Activated T-cell treated with anti-CD3 and anti-CD28 coated beads, Interleukin-2, amount 50 U/mL, for 4 hours (primary cell): Measurements from ENCODE around the gene HOXB8. TPM values are rescaled to one million over a fixed set of nuclear protein-coding genes. Genes with fewer than 3 reads are reported as not detected.
A peak's percentile ranks its signal among the peaks of the same experiment; 100 is the strongest.

Experiments
- ATAC-seq, 2 donors: fragments of 200-7000 bp; cut with Tn5 transposase; one replicate each; pipeline ENCODE4 v1.10.0; 2021
- DNase-seq: peaks from one replicate; pipeline ENCODE4 v3.0.0-alpha.2; 2020
- H3K27me3 Mint-ChIP-seq: one replicate; pipeline ENCODE4 v1.8.0; 2021; ENCODE audit warnings: low read depth, mixed read lengths
- H3K36me3 Mint-ChIP-seq: one replicate; pipeline ENCODE4 v1.8.0; 2022; ENCODE audit warnings: mixed read lengths; ENCODE audit not compliant: insufficient read depth
- H3K4me1 Mint-ChIP-seq: one replicate; pipeline ENCODE4 v1.8.0; 2021; ENCODE audit warnings: low read depth, mixed read lengths
- H3K4me3 Mint-ChIP-seq: one replicate; pipeline ENCODE4 v1.8.0; 2021; ENCODE audit warnings: mild to moderate bottlenecking, moderate library complexity, mixed read lengths
- H3K9me3 Mint-ChIP-seq: one replicate; pipeline ENCODE4 v1.8.0; 2021; ENCODE audit warnings: mixed read lengths
- total RNA-seq, 3 donors: library from RNA; stranded (reverse); gene quantifications; one replicate each; pipeline ENCODE4 v1.2.1, GENCODE V29; 2021

Gene HOXB8
- total RNA-seq, 3 donors from 2014 or later = 0.14 to 0.18 TPM; not detected in 1

- Mint-ChIP-seq H3K4me3 (peak overlapping the region; percentile 9), H3K4me1 (peaks cover 51% of the 10 kb centered on the region), H3K9me3 (no peaks in the 10 kb centered on the region), H3K27me3 (peaks cover 92% of the 10 kb centered on the region), H3K36me3 (no peaks in the 10 kb centered on the region)
- DNase-seq (no peak), ATAC-seq (no peak)
These were observed 31.3 kb downstream of the HOXB8 start for GRCh38 chr17:48583708-48584222.

GRCh38 chr17:48582750-48583069, 32.4 kb downstream of the HOXB8 start:
- ATAC-seq = no peak
- H3K36me3 Mint-ChIP-seq = no peaks in the 10 kb centered on the region
- H3K27me3 Mint-ChIP-seq = peaks cover 87% of the 10 kb centered on the region
- H3K9me3 Mint-ChIP-seq = no peaks in the 10 kb centered on the region
- DNase-seq = no peak
- H3K4me3 Mint-ChIP-seq = peak overlapping the region; percentile 72
- H3K4me1 Mint-ChIP-seq = peaks cover 55% of the 10 kb centered on the region

GRCh38 chr17:48579760-48580554, 35.1 kb downstream of the HOXB8 start:
- ATAC-seq = no peak
- Mint-ChIP-seq H3K4me3 (peak overlapping the region; percentile 86), H3K36me3 (no peaks in the 10 kb centered on the region), H3K4me1 (peaks cover 55% of the 10 kb centered on the region), H3K9me3 (no peaks in the 10 kb centered on the region), H3K27me3 (peaks cover 60% of the 10 kb centered on the region)
- DNase-seq = no peak

- Mint-ChIP-seq H3K4me1 (peaks cover 53% of the 10 kb centered on the region), H3K36me3 (no peaks in the 10 kb centered on the region), H3K27me3 (peaks cover 58% of the 10 kb centered on the region), H3K4me3 (peak overlapping the region; percentile 86), H3K9me3 (no peaks in the 10 kb centered on the region)
- ATAC-seq (no peak), DNase-seq (no peak)
These were observed 35.7 kb downstream of the HOXB8 start for GRCh38 chr17:48579471-48579759.

- no peaks in the 10 kb centered on the region for H3K9me3 Mint-ChIP-seq
- H3K36me3 Mint-ChIP-seq = no peaks in the 10 kb centered on the region
- peaks cover 56% of the 10 kb centered on the region for H3K27me3 Mint-ChIP-seq
- DNase-seq (peak; percentile 26), ATAC-seq (peak; percentile 50 to 60)
- H3K4me1 Mint-ChIP-seq = peaks cover 53% of the 10 kb centered on the region
- H3K4me3 Mint-ChIP-seq = peak overlapping the region; percentile 86
These were observed 36.2 kb downstream of the HOXB8 start for GRCh38 chr17:48578616-48579470.

- Mint-ChIP-seq H3K36me3 (no peaks in the 10 kb centered on the region), H3K4me1 (peaks cover 52% of the 10 kb centered on the region), H3K4me3 (peak within 1 kb of the TSS; percentile 86), H3K9me3 (no peaks in the 10 kb centered on the region), H3K27me3 (peaks cover 49% of the 10 kb centered on the region)
- peak; percentile 49 for DNase-seq
- peak; percentile 70 to 74 for ATAC-seq
These were observed 37.0 kb downstream of the HOXB8 start, which contains the start of gene HOXB4 for GRCh38 chr17:48577946-48578615. Gene HOXB4 (minus strand): TSS chr17:48578350. CDS start chr17:48578319, 31 bp downstream.

GRCh38 chr17:48577330-48577945, 37.7 kb downstream of the HOXB8 start:
- Mint-ChIP-seq H3K4me1 (peaks cover 49% of the 10 kb centered on the region), H3K27me3 (peaks cover 43% of the 10 kb centered on the region), H3K36me3 (no peaks in the 10 kb centered on the region), H3K4me3 (peak overlapping the region; percentile 81), H3K9me3 (no peaks in the 10 kb centered on the region)
- ATAC-seq = peak; percentile 8 to 16
- DNase-seq = no peak

- Mint-ChIP-seq H3K36me3 (no peaks in the 10 kb centered on the region), H3K27me3 (peaks cover 37% of the 10 kb centered on the region), H3K9me3 (no peaks in the 10 kb centered on the region), H3K4me1 (peaks cover 44% of the 10 kb centered on the region), H3K4me3 (peak overlapping the region; percentile 81)
- DNase-seq (no peak), ATAC-seq (no peak)
These were observed 38.4 kb downstream of the HOXB8 start for GRCh38 chr17:48576479-48577309.

- Mint-ChIP-seq H3K36me3 (no peaks in the 10 kb centered on the region), H3K4me1 (peaks cover 36% of the 10 kb centered on the region), H3K27me3 (peaks cover 29% of the 10 kb centered on the region), H3K4me3 (peak overlapping the region; percentile 35), H3K9me3 (no peaks in the 10 kb centered on the region)
- ATAC-seq = no peak
- no peak for DNase-seq
These were observed 39.2 kb downstream of the HOXB8 start for GRCh38 chr17:48575673-48576478.

GRCh38 chr17:48575066-48575582, 40.0 kb downstream of the HOXB8 start:
- DNase-seq (no peak), ATAC-seq (no peak)
- peaks cover 31% of the 10 kb centered on the region for H3K4me1 Mint-ChIP-seq
- no peak overlapping the region for H3K4me3 Mint-ChIP-seq
- no peaks in the 10 kb centered on the region for H3K9me3 Mint-ChIP-seq
- H3K36me3 Mint-ChIP-seq = no peaks in the 10 kb centered on the region
- H3K27me3 Mint-ChIP-seq = peaks cover 21% of the 10 kb centered on the region

GRCh38 chr17:48574505-48575065, 40.5 kb downstream of the HOXB8 start:
- no peak for ATAC-seq

GRCh38 chr17:48571826-48572417, 43.2 kb downstream of the HOXB8 start:
- Mint-ChIP-seq H3K4me3 (no peak overlapping the region), H3K9me3 (no peaks in the 10 kb centered on the region), H3K27me3 (peaks cover 10% of the 10 kb centered on the region), H3K4me1 (peaks cover 14% of the 10 kb centered on the region), H3K36me3 (no peaks in the 10 kb centered on the region)
- ATAC-seq = no peak
- no peak for DNase-seq

More at GRCh38 chr17:48574505-48575065, 40.5 kb downstream of the HOXB8 start:
- peaks cover 28% of the 10 kb centered on the region for H3K4me1 Mint-ChIP-seq
- H3K36me3 Mint-ChIP-seq = no peaks in the 10 kb centered on the region
- no peaks in the 10 kb centered on the region for H3K9me3 Mint-ChIP-seq
- H3K27me3 Mint-ChIP-seq = peaks cover 17% of the 10 kb centered on the region
- no peak overlapping the region for H3K4me3 Mint-ChIP-seq
- DNase-seq = no peak
